OCI-M1 (cell line): ENCODE results near the gene GNB2.
"Not testable (repeated sequence)": the region's sequence is repeated elsewhere in the genome, so short reads cannot be mapped to it uniquely, and the experiment has no call there.

ENCODE experiments used
- DNase-seq: peaks from one replicate; lab custom pipeline; 2025; lab: John Stamatoyannopoulos, UW

Gene GNB2

GRCh38 chr7:100696123-100696521, 22.6 kb downstream of the GNB2 start:
- DNase-seq, result no peak

- no peak for DNase-seq
Measured at GRCh38 chr7:100699018-100699417, 25.5 kb downstream of the GNB2 start.

GRCh38 chr7:100701089-100701488, 27.5 kb downstream of the GNB2 start:
- DNase-seq, result not testable (repeated sequence)

GRCh38 chr7:100705320-100705752, 31.8 kb downstream of the GNB2 start:
- DNase-seq, result peak; percentile 93

GRCh38 chr7:100705753-100706671, 32.5 kb downstream of the GNB2 start, which contains the start of gene POP7:
POP7 (plus strand) TSS chr7:100706121; CDS start chr7:100706831, 710 bp downstream.
- DNase-seq, result peak; percentile 100

- no peak for DNase-seq
Measured at GRCh38 chr7:100706672-100707311, 33.3 kb downstream of the GNB2 start.

- DNase-seq, result no peak
Measured at GRCh38 chr7:100708395-100708794, 34.9 kb downstream of the GNB2 start.

GRCh38 chr7:100710452-100710851, 36.9 kb downstream of the GNB2 start:
- no peak for DNase-seq

- no peak for DNase-seq
Measured at GRCh38 chr7:100711369-100711768, 37.8 kb downstream of the GNB2 start.

GRCh38 chr7:100714725-100715124, 41.2 kb downstream of the GNB2 start:
- no peak for DNase-seq

GRCh38 chr7:100717073-100717472, 43.5 kb downstream of the GNB2 start:
- DNase-seq, result not testable (repeated sequence)

- peak; percentile 48 for DNase-seq
Measured at GRCh38 chr7:100719523-100720278, 46.2 kb downstream of the GNB2 start.

GRCh38 chr7:100720279-100720670, 46.7 kb downstream of the GNB2 start, which contains the start of gene EPO:
EPO (plus strand) TSS chr7:100720468; CDS start chr7:100720981, 513 bp downstream.
- DNase-seq, result no peak

GRCh38 chr7:100720671-100721504, 47.3 kb downstream of the GNB2 start:
- no peak for DNase-seq

- DNase-seq, result no peak
Measured at GRCh38 chr7:100721505-100721812, 47.9 kb downstream of the GNB2 start.

- DNase-seq, result no peak
Measured at GRCh38 chr7:100722480-100723212, 49.1 kb downstream of the GNB2 start.

- DNase-seq, result no peak
Measured at GRCh38 chr7:100723732-100724275, 50.3 kb downstream of the GNB2 start.

- DNase-seq, result not testable (repeated sequence)
Measured at GRCh38 chr7:100724364-100724763, 50.8 kb downstream of the GNB2 start.

- no peak for DNase-seq
Measured at GRCh38 chr7:100726996-100727761, 53.6 kb downstream of the GNB2 start.

- DNase-seq, result no peak
Measured at GRCh38 chr7:100728196-100728595, 54.7 kb downstream of the GNB2 start.
